A549 (cell line): ENCODE results near the gene PRKCQ. TPM values are rescaled to one million over a fixed set of nuclear protein-coding genes. Genes with fewer than 3 reads are reported as not detected.

Experiments used
- ATAC-seq, 2 experiments: fragments of 200-7000 bp in 1 of 2; fragments of >200 bp in 1 of 2; cut with Nextera tagmentation in 1 of 2; cut with Tn5 transposase in 1 of 2; 3 replicates each; pipeline versions ENCODE4 v1.8.0 to v1.9.1; 2018 to 2020; ENCODE audit warnings: mild to moderate bottlenecking in 1 of 2, moderate library complexity in 1 of 2
- CTCF ChIA-PET: fragments of 300-600 bp; sonication (Branson Sonifier 250); formaldehyde crosslinking; extraction: SDS; loops from one replicate; lab custom pipeline; 2021; ENCODE audit warnings: antibody characterized with exemption, inconsistent platforms; lab: Yijun Ruan, JAX
- POLR2A ChIA-PET: fragments of 350-600 bp; formaldehyde crosslinking; extraction: SDS; loops from one replicate; lab custom pipeline; 2021; ENCODE audit warnings: antibody characterized with exemption, inconsistent platforms; lab: Yijun Ruan, JAX
- DNase-seq, 2 experiments: peaks; one replicate each; pipeline versions ENCODE4 v3.0.0 to v3.0.0-alpha.2; 2011 to 2016; ENCODE audit warnings: low read depth in 1 of 2, low spot score in 1 of 2
- FAIRE-seq: peaks from 2 replicates; lab custom pipeline; 2011; peaks lifted over from hg19 to GRCh38; lab: Jason Lieb, UNC
- H3K27ac ChIP-seq, 2 experiments: fragments of >200 bp; sonication (Bioruptor Twin); formaldehyde crosslinking; 3 replicates each; pipeline ENCODE4 v1.5.1; 2016 to 2017
- H3K4me1 ChIP-seq: fragments of >200 bp; sonication (Bioruptor Twin); formaldehyde crosslinking; 3 replicates; pipeline ENCODE4 v1.6.1; 2016
- H3K4me2 ChIP-seq: fragments of >200 bp; sonication (Bioruptor Twin); formaldehyde crosslinking; 3 replicates; pipeline ENCODE4 v1.6.1; 2016
- H3K4me3 ChIP-seq: fragments of >200 bp; sonication (Bioruptor Twin); formaldehyde crosslinking; 3 replicates; pipeline ENCODE4 v1.5.1; 2016
- H3K9me3 ChIP-seq: fragments of >200 bp; sonication (Bioruptor Twin); formaldehyde crosslinking; 3 replicates; pipeline ENCODE4 v1.6.1; 2016
- BCL3 ChIP-seq: fragments of >200 bp; sonication (Bioruptor Twin); formaldehyde crosslinking; IDR thresholded peaks from 3 replicates; pipeline ENCODE4 v1.6.1; 2016
- CBX2 ChIP-seq: fragments of 200-600 bp; sonication (generic); IDR thresholded peaks from 2 replicates; pipeline ENCODE4 v1.6.1; 2016; ENCODE audit warnings: low read depth, mild to moderate bottlenecking, borderline replicate concordance
- CEBPB ChIP-seq, 2 experiments: fragments of >200 bp in 1 of 2; sonication (Bioruptor Twin) in 1 of 2; formaldehyde crosslinking in 1 of 2; IDR thresholded peaks; 2 replicates each; pipeline ENCODE4 v1.6.1; 2012 to 2016
- EHF ChIP-seq: fragments of 250-450 bp; sonication (Bioruptor Pico); IDR thresholded peaks from 2 replicates; pipeline ENCODE4 v1.5.0; 2020; ENCODE audit warnings: mild to moderate bottlenecking
- ELK1 ChIP-seq: fragments of 150-350 bp; IDR thresholded peaks from 2 replicates; pipeline ENCODE4 v1.6.1; 2014; ENCODE audit warnings: low read depth, mild to moderate bottlenecking, low read length
- FOSB ChIP-seq: fragments of 250-450 bp; sonication (Bioruptor Pico); IDR thresholded peaks from 2 replicates; pipeline ENCODE4 v1.5.0; 2020; ENCODE audit warnings: mild to moderate bottlenecking, moderate library complexity
- FOXS1 ChIP-seq: fragments of 250-450 bp; sonication (Bioruptor Pico); IDR thresholded peaks from 2 replicates; pipeline ENCODE4 v1.5.0; 2020; ENCODE audit warnings: mild to moderate bottlenecking, moderate library complexity
- HDAC2 ChIP-seq: fragments of 200-600 bp; sonication (generic); IDR thresholded peaks from 2 replicates; pipeline ENCODE4 v1.6.1; 2016
- HES2 ChIP-seq: fragments of >200 bp; sonication (Bioruptor Twin); formaldehyde crosslinking; IDR thresholded peaks from 2 replicates; pipeline ENCODE4 v1.6.1; 2016
- HOXA7 ChIP-seq: fragments of 250-450 bp; sonication (Bioruptor Pico); IDR thresholded peaks from 2 replicates; pipeline ENCODE4 v1.5.0; 2020; ENCODE audit warnings: mild to moderate bottlenecking, moderate library complexity
- HOXB5 ChIP-seq: fragments of 250-450 bp; sonication (Bioruptor Pico); IDR thresholded peaks from 2 replicates; pipeline ENCODE4 v1.5.0; 2020; ENCODE audit warnings: mild to moderate bottlenecking, moderate library complexity
- NFE2L2 ChIP-seq: fragments of 150-350 bp; conservative IDR thresholded peaks from 2 replicates; pipeline ENCODE4 v1.6.1; 2014; ENCODE audit warnings: low read length
- POLR2AphosphoS2 ChIP-seq: conservative IDR thresholded peaks from 2 replicates; pipeline ENCODE4 v1.6.1; 2012; ENCODE audit warnings: low read length, improper control_type of control experiment, inconsistent platforms
- RAD21 ChIP-seq, 2 experiments: fragments of >200 bp in 1 of 2; sonication (Bioruptor Twin) in 1 of 2; formaldehyde crosslinking in 1 of 2; IDR thresholded peaks in 1 of 2; conservative IDR thresholded peaks in 1 of 2; 2 replicates in 1 of 2; 3 replicates in 1 of 2; pipeline ENCODE4 v1.6.1; 2012 to 2018; ENCODE audit warnings: inconsistent platforms in 1 of 2
- RCOR1 ChIP-seq: fragments of 150-350 bp; IDR thresholded peaks from 2 replicates; pipeline ENCODE4 v1.6.1; 2014; ENCODE audit warnings: antibody characterized with exemption, low read length, low read depth
- RFX5 ChIP-seq: fragments of 450-650 bp; IDR thresholded peaks from 2 replicates; pipeline ENCODE4 v1.7.1; 2014; ENCODE audit warnings: antibody characterized with exemption, mild to moderate bottlenecking, moderate library complexity
- SMC3 ChIP-seq: fragments of >200 bp; sonication (Bioruptor Twin); formaldehyde crosslinking; IDR thresholded peaks from 3 replicates; pipeline ENCODE4 v1.6.1; 2018; ENCODE audit warnings: inconsistent platforms
- TFCP2L1 ChIP-seq: fragments of 250-450 bp; sonication (Bioruptor Pico); IDR thresholded peaks from 2 replicates; pipeline ENCODE4 v1.5.0; 2021; ENCODE audit warnings: mild to moderate bottlenecking
- TP53 ChIP-seq: fragments of 250-450 bp; sonication (Bioruptor Pico); IDR thresholded peaks from 2 replicates; pipeline ENCODE4 v1.5.0; 2021; ENCODE audit warnings: mild to moderate bottlenecking, moderate library complexity
- ZC3H11A ChIP-seq: fragments of 450-650 bp; IDR thresholded peaks from 2 replicates; pipeline ENCODE4 v1.6.1; 2014; ENCODE audit warnings: antibody characterized with exemption, mild to moderate bottlenecking
- ZSCAN20 ChIP-seq: fragments of 250-450 bp; sonication (Bioruptor Pico); IDR thresholded peaks from 2 replicates; pipeline ENCODE4 v1.8.0; 2022; ENCODE audit warnings: mild to moderate bottlenecking, moderate library complexity
- WGBS: methylation state at CpG from one replicate; pipeline ENCODE4 v1.1.6; 2017; ENCODE audit errors: missing lambda C conversion rate; 5-methylcytosine and 5-hydroxymethylcytosine counted together
- polyA plus RNA-seq, 4 experiments: library from polyadenylated mRNA; depleted of rRNA in 3 of 4; stranded (reverse); fragments of >200 nt; fragmentation: RNase III in 1 of 4; extraction: RNeasy Plus Mini Kit Qiagen cat#74134 plus additional on column Dnase treatment in 1 of 4; gene quantifications; 2 replicates in 3 of 4; 3 replicates in 1 of 4; pipeline ENCODE4 v1.2.3, GENCODE V29; 2011 to 2017
- TF ChIP-seq, protein P1 (sequence below): IDR thresholded peaks from 2 replicates; pipeline ENCODE4 v1.6.1; 2012; ENCODE audit warnings: low read depth, borderline replicate concordance

Gene PRKCQ
- polyA plus RNA-seq, 2 of the 4 experiments (the other 2 are of a cell fraction) = 3.7 to 7.1 TPM

DNA sequence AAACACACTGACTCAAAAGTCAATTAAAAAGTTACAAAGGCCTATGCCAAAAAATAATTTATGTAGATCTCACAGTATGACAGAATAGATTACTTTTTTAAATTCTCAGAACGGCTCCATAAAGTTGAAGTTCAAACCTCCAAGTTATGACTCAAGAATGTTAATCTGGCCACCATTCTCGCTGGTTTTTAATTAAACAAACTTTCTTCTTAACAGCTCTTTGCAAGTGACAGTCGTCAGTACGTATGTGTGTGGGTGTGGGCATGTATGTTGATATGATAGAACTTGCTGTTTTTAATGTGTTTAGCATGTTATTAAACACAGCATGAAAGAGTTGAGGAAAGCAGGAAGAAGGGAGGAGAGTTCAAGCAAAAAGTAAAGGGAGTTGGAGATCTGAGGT is 18.5 kb downstream of the PRKCQ start (continued):
- TF ChIP-seq HOXA7 (CRISPR knock-in tag) (no peak), HES2 (no peak)
- TF ChIP-seq, all 56 proteins: peak for 0

- H3K4me3 ChIP-seq = no peak overlapping the region
- H3K27ac ChIP-seq = no peak overlapping the region
- H3K9me3 ChIP-seq = no peaks in the 10 kb centered on the region
- ChIA-PET CTCF (interaction anchor here (0.7 to 1.2 kb wide), 2 partner anchors 10 to 11 kb away, joined by 3 read pairs; no protein-coding TSS in a partner anchor), POLR2A (no interaction called here)
- no peaks in the 10 kb centered on the region for H3K4me1 ChIP-seq
- ATAC-seq (no peak), FAIRE-seq (no peak), DNase-seq (no peak)
- WGBS = 89% methylated on average over 12 of the region's 12 CpGs
- H3K4me2 ChIP-seq = no peak overlapping the region
- TF ChIP-seq POLR2AphosphoS2 (no peak), TP53 (CRISPR knock-in tag) (no peak), HDAC2 (no peak), ELK1 (no peak), ZC3H11A (no peak), FOXS1 (CRISPR knock-in tag) (no peak), TFCP2L1 (CRISPR knock-in tag) (no peak), BCL3 (no peak), RFX5 (no peak), RAD21 (conservative IDR thresholded peaks at IDR 0.05 in 1 of 2, IDR thresholded peaks at IDR 0.05 in 1 of 2) (no peak), EHF (CRISPR knock-in tag) (no peak), HOXB5 (CRISPR knock-in tag) (no peak), CEBPB (IDR thresholded peaks at IDR 0.05) (no peak), RCOR1 (no peak), CBX2 (no peak), SMC3 (no peak), ZSCAN20 (CRISPR knock-in tag) (no peak), NFE2L2 (no peak), FOSB (CRISPR knock-in tag) (no peak)
These were observed 21.2 kb downstream of the PRKCQ start for GRCh38 chr10:6558759-6559461.

DNA sequence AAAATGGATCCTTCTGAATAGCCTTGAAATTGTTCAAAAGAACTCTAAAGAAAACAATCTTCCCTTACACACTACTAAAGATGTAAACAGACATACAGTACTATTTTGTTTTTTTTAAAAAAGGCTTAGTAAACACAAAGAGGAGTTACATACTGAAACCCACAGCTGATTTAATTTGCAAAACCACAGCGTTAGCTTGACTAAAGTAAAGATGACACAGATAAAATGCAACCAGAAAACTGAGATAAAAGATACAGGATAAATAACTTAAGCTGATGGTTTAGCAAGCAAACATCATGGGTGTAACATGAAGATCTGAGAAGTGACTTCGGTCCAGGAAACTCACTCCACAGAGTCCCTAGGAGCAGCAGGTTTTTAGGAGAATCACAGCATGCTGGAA is 21.8 kb downstream of the PRKCQ start:
- Histone ChIP-seq H3K9me3 (no peaks in the 10 kb centered on the region), H3K4me1 (no peaks in the 10 kb centered on the region), H3K4me3 (no peak overlapping the region), H3K4me2 (no peak overlapping the region), H3K27ac (no peak overlapping the region)
- WGBS = 82% methylated on average over 2 of the region's 2 CpGs
- FAIRE-seq = no peak
- ChIA-PET CTCF (interaction anchor here (1.2 kb wide), 1 partner anchor 10 kb away, joined by 3 read pairs; no protein-coding TSS in a partner anchor), POLR2A (no interaction called here)
- TF ChIP-seq, protein P1, sequence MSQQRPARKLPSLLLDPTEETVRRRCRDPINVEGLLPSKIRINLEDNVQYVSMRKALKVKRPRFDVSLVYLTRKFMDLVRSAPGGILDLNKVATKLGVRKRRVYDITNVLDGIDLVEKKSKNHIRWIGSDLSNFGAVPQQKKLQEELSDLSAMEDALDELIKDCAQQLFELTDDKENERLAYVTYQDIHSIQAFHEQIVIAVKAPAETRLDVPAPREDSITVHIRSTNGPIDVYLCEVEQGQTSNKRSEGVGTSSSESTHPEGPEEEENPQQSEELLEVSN = no peak
- DNase-seq = no peak
- no peak for ATAC-seq
